ENCODE results near the gene POU2AF1. TPM values are rescaled to one million over a fixed set of nuclear protein-coding genes. Genes with fewer than 3 reads are reported as not detected.
"Not testable (repeated sequence)": the region's sequence is repeated elsewhere in the genome, so short reads cannot be mapped to it uniquely, and the experiment has no call there.

Gene POU2AF1
- total RNA-seq, 2 experiments from 2014 or later = 2.9 to 7.4 TPM

- DNase-seq (no peak), ATAC-seq (no peak)
- Mint-ChIP-seq H3K4me3 (no peak overlapping the region), H3K27me3 (peaks cover 10% of the 10 kb centered on the region), H3K27ac (no peak overlapping the region), H3K4me1 (peaks cover 13% of the 10 kb centered on the region), H3K36me3 (no peaks in the 10 kb centered on the region), H3K9me3 (ENCODE audit: low read depth) (no peaks in the 10 kb centered on the region)
- CTCF ChIA-PET = no interaction called here
These were observed 27.0 kb upstream of the POU2AF1 start for GRCh38 chr11:111406091-111406490.

GRCh38 chr11:111405551-111405950, 26.5 kb upstream of the POU2AF1 start:
- Mint-ChIP-seq H3K9me3 (ENCODE audit: low read depth) (no peaks in the 10 kb centered on the region), H3K4me1 (peaks cover 13% of the 10 kb centered on the region), H3K4me3 (no peak overlapping the region), H3K27ac (no peak overlapping the region), H3K27me3 (peaks cover 13% of the 10 kb centered on the region), H3K36me3 (no peaks in the 10 kb centered on the region)
- CTCF ChIA-PET = no interaction called here
- no peak for ATAC-seq
- no peak for DNase-seq

GRCh38 chr11:111403051-111403726, 24.1 kb upstream of the POU2AF1 start:
- H3K4me3 Mint-ChIP-seq = no peak overlapping the region
- H3K9me3 Mint-ChIP-seq (ENCODE audit: low read depth) = no peaks in the 10 kb centered on the region
- H3K27ac Mint-ChIP-seq = no peak overlapping the region

GRCh38 chr11:111402411-111402810, 23.3 kb upstream of the POU2AF1 start:
- Mint-ChIP-seq H3K4me1 (peaks cover 8% of the 10 kb centered on the region), H3K9me3 (ENCODE audit: low read depth) (no peaks in the 10 kb centered on the region), H3K4me3 (no peak overlapping the region), H3K36me3 (no peaks in the 10 kb centered on the region), H3K27me3 (peaks cover 10% of the 10 kb centered on the region), H3K27ac (no peak overlapping the region)
- CTCF ChIA-PET = no interaction called here
- DNase-seq (no peak), ATAC-seq (no peak)

More at GRCh38 chr11:111403051-111403726, 24.1 kb upstream of the POU2AF1 start:
- H3K36me3 Mint-ChIP-seq = no peaks in the 10 kb centered on the region
- ATAC-seq = no peak
- CTCF ChIA-PET = no interaction called here
- H3K4me1 Mint-ChIP-seq = peaks cover 8% of the 10 kb centered on the region
- no peak for DNase-seq
- H3K27me3 Mint-ChIP-seq = peaks cover 10% of the 10 kb centered on the region

- CTCF ChIA-PET; H3K36me3 Mint-ChIP-seq; H3K9me3 Mint-ChIP-seq (ENCODE audit: low read depth); H3K4me1 Mint-ChIP-seq; H3K27ac Mint-ChIP-seq; ATAC-seq; H3K4me3 Mint-ChIP-seq; DNase-seq: not testable (repeated sequence)
- peaks cover 10% of the 10 kb centered on the region for H3K27me3 Mint-ChIP-seq
These were observed 22.9 kb upstream of the POU2AF1 start for GRCh38 chr11:111401957-111402356.

- Mint-ChIP-seq H3K27ac (no peak overlapping the region), H3K4me1 (peaks cover 8% of the 10 kb centered on the region), H3K27me3 (peaks cover 10% of the 10 kb centered on the region), H3K4me3 (no peak overlapping the region), H3K36me3 (no peaks in the 10 kb centered on the region), H3K9me3 (ENCODE audit: low read depth) (no peaks in the 10 kb centered on the region)
- ATAC-seq (no peak), DNase-seq (no peak)
- CTCF ChIA-PET = no interaction called here
These were observed 21.5 kb upstream of the POU2AF1 start for GRCh38 chr11:111400595-111400994.

- CTCF ChIA-PET = interaction anchor here (0.7 kb wide), 1 partner anchor 30 kb away, joined by 3 read pairs; no protein-coding TSS in a partner anchor
- DNase-seq (no peak), ATAC-seq (no peak)
- H3K27me3 Mint-ChIP-seq = peaks cover 7% of the 10 kb centered on the region
- no peak overlapping the region for H3K27ac Mint-ChIP-seq
- H3K4me1 Mint-ChIP-seq = peaks cover 8% of the 10 kb centered on the region
- H3K9me3 Mint-ChIP-seq (ENCODE audit: low read depth) = no peaks in the 10 kb centered on the region
- no peak overlapping the region for H3K4me3 Mint-ChIP-seq
- no peaks in the 10 kb centered on the region for H3K36me3 Mint-ChIP-seq
These were observed 20.3 kb upstream of the POU2AF1 start for GRCh38 chr11:111399187-111400031.

GRCh38 chr11:111397034-111397433, 18.0 kb upstream of the POU2AF1 start:
- Mint-ChIP-seq H3K4me1 (peaks cover 8% of the 10 kb centered on the region), H3K27me3 (peaks cover 12% of the 10 kb centered on the region), H3K4me3 (no peak overlapping the region), H3K36me3 (no peaks in the 10 kb centered on the region), H3K9me3 (ENCODE audit: low read depth) (no peaks in the 10 kb centered on the region), H3K27ac (no peak overlapping the region)
- DNase-seq = no peak
- CTCF ChIA-PET = no interaction called here
- ATAC-seq = no peak

- CTCF ChIA-PET = no interaction called here
- H3K9me3 Mint-ChIP-seq (ENCODE audit: low read depth) = no peaks in the 10 kb centered on the region
- ATAC-seq = no peak
These were observed 16.7 kb upstream of the POU2AF1 start for GRCh38 chr11:111395749-111396148.

GRCh38 chr11:111395081-111395480, 16.0 kb upstream of the POU2AF1 start:
- CTCF ChIA-PET = no interaction called here
- Mint-ChIP-seq H3K9me3 (ENCODE audit: low read depth) (no peaks in the 10 kb centered on the region), H3K36me3 (no peaks in the 10 kb centered on the region), H3K27ac (no peak overlapping the region), H3K4me1 (peaks cover 8% of the 10 kb centered on the region), H3K4me3 (no peak overlapping the region), H3K27me3 (peaks cover 13% of the 10 kb centered on the region)
- no peak for DNase-seq
- no peak for ATAC-seq

More at GRCh38 chr11:111395749-111396148, 16.7 kb upstream of the POU2AF1 start:
- peaks cover 8% of the 10 kb centered on the region for H3K4me1 Mint-ChIP-seq
- H3K27ac Mint-ChIP-seq = no peak overlapping the region
- H3K36me3 Mint-ChIP-seq = no peaks in the 10 kb centered on the region
- DNase-seq = no peak
- H3K4me3 Mint-ChIP-seq = no peak overlapping the region
- H3K27me3 Mint-ChIP-seq = peaks cover 12% of the 10 kb centered on the region

- H3K36me3 Mint-ChIP-seq; CTCF ChIA-PET; H3K4me3 Mint-ChIP-seq; H3K27ac Mint-ChIP-seq; H3K4me1 Mint-ChIP-seq; DNase-seq; H3K9me3 Mint-ChIP-seq (ENCODE audit: low read depth); ATAC-seq: not testable (repeated sequence)
- H3K27me3 Mint-ChIP-seq = peaks cover 15% of the 10 kb centered on the region
These were observed 15.1 kb upstream of the POU2AF1 start for GRCh38 chr11:111394147-111394546.

- Mint-ChIP-seq H3K4me1 (no peaks in the 10 kb centered on the region), H3K27me3 (peaks cover 19% of the 10 kb centered on the region), H3K4me3 (no peak overlapping the region), H3K9me3 (ENCODE audit: low read depth) (no peaks in the 10 kb centered on the region), H3K27ac (no peak overlapping the region), H3K36me3 (no peaks in the 10 kb centered on the region)
- no peak for ATAC-seq
- CTCF ChIA-PET = no interaction called here
- no peak for DNase-seq
These were observed 14.5 kb upstream of the POU2AF1 start for GRCh38 chr11:111393585-111393984.

GRCh38 chr11:111393096-111393495, 14.0 kb upstream of the POU2AF1 start:
- H3K9me3 Mint-ChIP-seq (ENCODE audit: low read depth) = no peaks in the 10 kb centered on the region

GRCh38 chr11:111392552-111392951, 13.5 kb upstream of the POU2AF1 start:
- CTCF ChIA-PET = no interaction called here
- Mint-ChIP-seq H3K27ac (no peak overlapping the region), H3K27me3 (peaks cover 19% of the 10 kb centered on the region), H3K4me1 (no peaks in the 10 kb centered on the region), H3K36me3 (no peaks in the 10 kb centered on the region), H3K9me3 (ENCODE audit: low read depth) (no peaks in the 10 kb centered on the region), H3K4me3 (no peak overlapping the region)
- ATAC-seq (no peak), DNase-seq (no peak)

More at GRCh38 chr11:111393096-111393495, 14.0 kb upstream of the POU2AF1 start:
- DNase-seq (no peak), ATAC-seq (no peak)
- H3K4me1 Mint-ChIP-seq = no peaks in the 10 kb centered on the region
- no peak overlapping the region for H3K4me3 Mint-ChIP-seq
- CTCF ChIA-PET = no interaction called here
- H3K27me3 Mint-ChIP-seq = peaks cover 19% of the 10 kb centered on the region
- no peak overlapping the region for H3K27ac Mint-ChIP-seq
- H3K36me3 Mint-ChIP-seq = no peaks in the 10 kb centered on the region
